Measurements from ENCODE around the gene LHPP.

- TF ChIP-seq, protein P1, sequence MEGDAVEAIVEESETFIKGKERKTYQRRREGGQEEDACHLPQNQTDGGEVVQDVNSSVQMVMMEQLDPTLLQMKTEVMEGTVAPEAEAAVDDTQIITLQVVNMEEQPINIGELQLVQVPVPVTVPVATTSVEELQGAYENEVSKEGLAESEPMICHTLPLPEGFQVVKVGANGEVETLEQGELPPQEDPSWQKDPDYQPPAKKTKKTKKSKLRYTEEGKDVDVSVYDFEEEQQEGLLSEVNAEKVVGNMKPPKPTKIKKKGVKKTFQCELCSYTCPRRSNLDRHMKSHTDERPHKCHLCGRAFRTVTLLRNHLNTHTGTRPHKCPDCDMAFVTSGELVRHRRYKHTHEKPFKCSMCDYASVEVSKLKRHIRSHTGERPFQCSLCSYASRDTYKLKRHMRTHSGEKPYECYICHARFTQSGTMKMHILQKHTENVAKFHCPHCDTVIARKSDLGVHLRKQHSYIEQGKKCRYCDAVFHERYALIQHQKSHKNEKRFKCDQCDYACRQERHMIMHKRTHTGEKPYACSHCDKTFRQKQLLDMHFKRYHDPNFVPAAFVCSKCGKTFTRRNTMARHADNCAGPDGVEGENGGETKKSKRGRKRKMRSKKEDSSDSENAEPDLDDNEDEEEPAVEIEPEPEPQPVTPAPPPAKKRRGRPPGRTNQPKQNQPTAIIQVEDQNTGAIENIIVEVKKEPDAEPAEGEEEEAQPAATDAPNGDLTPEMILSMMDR (IDR thresholded peaks at IDR 0.05; ENCODE audit: low read depth, low read length, poor library complexity, severe bottlenecking), result no peak
- no peak for TF ChIP-seq EZH2phosphoT487 (IDR thresholded peaks at IDR 0.05; ENCODE audit: borderline replicate concordance, low read length)
Observed at GRCh38 chr10:124477614-124478363, 16.2 kb downstream of the LHPP start.
